MM.1S (cell line): Measurements from ENCODE around the gene PTCD3.

Experiments used
- CTCF ChIP-seq: fragments of 300-600 bp; sonication (generic); IDR thresholded peaks from 2 replicates; pipeline ENCODE4 v1.5.1; 2016; ENCODE audit warnings: antibody characterized with exemption, low read length, mixed read lengths
- EZH2 ChIP-seq: fragments of 300-600 bp; sonication (generic); optimal IDR thresholded peaks from 2 replicates; pipeline ENCODE3; 2017; ENCODE audit warnings: low read depth, mild to moderate bottlenecking, antibody characterized with exemption, low read length, mixed read lengths
- EZH2phosphoT487 ChIP-seq: fragments of 300-600 bp; sonication (generic); IDR thresholded peaks from 2 replicates; pipeline ENCODE4 v1.6.1; 2018; ENCODE audit warnings: antibody characterized with exemption, low read length

GRCh38 chr2:86147793-86148192 lies 41.8 kb downstream of the PTCD3 start:
- TF ChIP-seq CTCF: no peak
- TF ChIP-seq EZH2: no peak
- no peak for TF ChIP-seq EZH2phosphoT487
